AG10803 (cell line): ENCODE measurements around the gene NPFF.

Source experiments
- DNase-seq: peaks from one replicate; pipeline ENCODE4 v3.0.0; 2010; ENCODE audit warnings: low read depth
- H3K4me3 ChIP-seq: 2 replicates; pipeline ENCODE4 v1.5.1; 2011; ENCODE audit warnings: mild to moderate bottlenecking, low read length, control low read depth
- CTCF ChIP-seq: conservative IDR thresholded peaks from 2 replicates; pipeline ENCODE4 v1.5.1; 2011; ENCODE audit warnings: mild to moderate bottlenecking, low read length, control low read depth, inconsistent platforms

NPFF gene

DNA sequence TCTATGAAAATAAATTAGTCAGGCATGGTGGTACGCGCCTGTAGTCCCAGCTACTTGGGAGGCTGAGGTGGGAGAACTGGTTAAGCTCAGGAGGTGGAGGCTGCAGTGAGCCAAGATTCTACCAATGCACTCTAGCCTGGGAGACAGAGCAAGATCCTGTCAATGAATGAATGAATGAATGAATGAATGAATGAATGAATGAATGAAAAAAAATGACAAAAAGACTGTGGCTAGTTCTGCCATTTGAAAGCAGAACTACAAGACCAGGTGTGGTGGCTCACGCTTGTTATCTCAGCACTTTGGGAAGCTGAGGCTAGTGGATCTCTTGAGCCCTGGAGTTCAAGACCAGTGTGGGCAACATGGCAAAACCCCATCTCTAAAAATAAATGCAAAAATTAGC is 32.2 kb upstream of the NPFF start:
- TF ChIP-seq CTCF: no peak
- no peak overlapping the region for H3K4me3 ChIP-seq
- no peak for DNase-seq

- TF ChIP-seq CTCF: no peak
- no peak overlapping the region for H3K4me3 ChIP-seq
- peak; percentile 85 for DNase-seq
Measured at GRCh38 chr12:53538209-53538689, 31.0 kb upstream of the NPFF start.

DNA sequence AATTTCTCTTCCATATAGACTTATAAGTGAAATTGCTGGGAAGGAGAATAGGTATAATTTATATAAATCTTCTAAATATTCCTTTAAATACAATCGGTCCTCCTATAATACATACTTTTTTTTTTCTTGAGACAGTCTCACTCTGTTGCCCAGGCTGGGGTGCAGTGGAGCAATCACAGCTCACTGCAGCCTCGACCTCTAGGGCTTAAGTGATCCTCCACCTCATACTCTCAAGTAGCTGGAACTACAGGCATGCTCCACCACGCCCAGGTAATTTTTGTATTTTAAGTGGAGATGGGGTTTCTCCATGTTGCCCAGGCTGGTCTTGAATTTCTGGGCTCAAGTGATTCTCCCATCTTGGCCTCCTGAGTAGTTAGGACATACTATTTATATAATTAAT is 29.7 kb upstream of the NPFF start:
- TF ChIP-seq CTCF: no peak
- no peak overlapping the region for H3K4me3 ChIP-seq
- no peak for DNase-seq

DNA sequence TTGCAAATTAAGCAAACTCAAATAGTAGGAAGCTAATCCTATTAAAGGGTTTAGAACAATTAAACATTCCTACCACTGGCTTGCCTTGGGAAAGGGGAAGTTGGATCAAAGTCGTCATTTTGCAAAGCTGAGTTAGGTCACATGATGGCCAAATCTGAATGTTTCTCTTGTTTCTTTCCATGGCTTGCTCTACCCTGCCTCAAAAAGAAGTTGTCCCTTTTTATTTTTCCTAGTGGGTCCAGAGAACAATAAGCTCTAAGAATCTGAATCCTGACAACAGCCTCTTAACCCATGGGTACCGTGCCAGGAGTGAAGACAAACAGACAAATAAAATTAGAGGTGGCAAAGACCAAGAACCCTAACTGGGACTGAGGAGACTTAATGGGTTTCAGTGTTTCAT is 26.2 kb upstream of the NPFF start:
- DNase-seq: no peak
- H3K4me3 ChIP-seq: no peak overlapping the region
- no peak for TF ChIP-seq CTCF

DNA sequence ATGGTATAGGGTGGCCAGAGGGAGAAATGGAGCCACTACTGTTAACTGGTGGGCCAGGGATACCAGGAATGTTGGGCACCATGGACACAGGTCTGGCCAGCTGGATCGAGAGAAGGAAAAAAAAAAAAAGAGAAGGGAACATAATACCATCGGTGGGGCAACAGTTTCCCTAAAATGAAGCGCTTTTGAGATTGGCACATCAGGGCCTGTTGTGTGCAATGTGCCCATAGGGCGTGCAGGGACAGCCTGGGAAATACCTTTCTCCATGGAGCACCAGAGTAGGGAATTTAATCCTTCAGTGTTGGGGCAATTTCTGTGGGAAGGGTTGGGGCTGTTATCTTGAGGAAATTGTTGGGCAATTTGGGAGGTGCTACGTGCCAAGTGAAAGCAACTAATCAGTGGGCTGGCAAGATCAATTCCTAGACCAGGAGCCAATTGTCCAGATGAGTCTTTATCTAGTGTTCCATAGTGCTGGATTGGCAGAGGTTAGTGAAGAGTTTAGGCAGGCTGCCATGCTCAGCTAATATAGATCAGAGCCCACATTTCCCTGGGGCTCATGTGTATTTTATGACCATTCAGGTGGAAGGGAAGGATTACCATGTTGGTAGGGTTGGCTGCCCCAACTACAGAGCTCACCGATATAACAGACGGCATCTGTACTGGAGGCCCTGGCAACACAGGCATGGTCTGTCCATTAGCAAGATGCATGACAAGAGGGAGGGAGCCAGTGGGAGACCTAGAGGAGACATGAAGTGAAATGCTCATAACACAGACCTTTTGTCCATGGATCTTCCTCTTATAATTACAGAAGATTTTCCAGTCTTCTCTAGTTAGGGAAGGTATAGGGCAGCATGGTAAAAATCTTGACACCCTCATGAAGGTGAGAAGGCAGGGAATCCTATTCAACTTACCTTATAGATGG is 25.5 kb upstream of the NPFF start:
- H3K4me3 ChIP-seq: no peak overlapping the region
- DNase-seq: no peak
- no peak for TF ChIP-seq CTCF

GRCh38 chr12:53532021-53532420 is 24.7 kb upstream of the NPFF start:
- H3K4me3 ChIP-seq: no peak overlapping the region
- no peak for TF ChIP-seq CTCF
- DNase-seq: no peak

DNA sequence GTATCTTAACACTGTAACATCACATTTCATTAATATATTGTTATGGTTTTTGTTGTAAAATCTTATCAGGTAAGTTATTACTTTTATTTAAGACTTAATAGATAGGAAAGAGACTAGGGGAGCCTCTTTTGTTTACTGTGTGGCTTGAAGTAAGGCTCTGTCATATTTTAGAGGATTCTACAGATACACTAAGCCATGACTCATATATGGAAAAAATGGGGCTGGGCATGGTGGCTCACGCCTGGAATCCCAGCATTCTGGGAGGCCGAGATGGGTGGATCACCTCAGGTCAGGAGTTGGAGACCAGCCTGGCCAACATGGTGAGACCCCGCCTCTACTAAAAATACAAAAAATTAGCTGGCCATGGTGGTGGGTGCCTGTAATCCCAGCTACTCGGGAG is 23.6 kb upstream of the NPFF start:
- DNase-seq: peak; percentile 26
- H3K4me3 ChIP-seq: no peak overlapping the region
- TF ChIP-seq CTCF: no peak
